ENCODE measurements around the gene TMEM52B.
"Not testable (repeated sequence)": the region's sequence is repeated elsewhere in the genome, so short reads cannot be mapped to it uniquely, and the experiment has no call there.

GRCh38 chr12:10204495-10204894 lies 25.7 kb downstream of the TMEM52B start:
- not testable (repeated sequence) for TF ChIP-seq CTCF, EP300, POLR2A, POLR2AphosphoS5 (IDR thresholded peaks at IDR 0.05)
